Measurements from ENCODE around the gene ATXN7L1. TPM values are rescaled to one million over a fixed set of nuclear protein-coding genes. Genes with fewer than 3 reads are reported as not detected.

ATXN7L1 gene
- total RNA-seq, 2 donors from 2014 or later: 12.6 to 28.1 TPM

- TF ChIP-seq POLR2A (IDR thresholded peaks at IDR 0.05) (no peak), POLR2AphosphoS5 (IDR thresholded peaks at IDR 0.05) (no peak)
- TF ChIP-seq, protein P1, sequence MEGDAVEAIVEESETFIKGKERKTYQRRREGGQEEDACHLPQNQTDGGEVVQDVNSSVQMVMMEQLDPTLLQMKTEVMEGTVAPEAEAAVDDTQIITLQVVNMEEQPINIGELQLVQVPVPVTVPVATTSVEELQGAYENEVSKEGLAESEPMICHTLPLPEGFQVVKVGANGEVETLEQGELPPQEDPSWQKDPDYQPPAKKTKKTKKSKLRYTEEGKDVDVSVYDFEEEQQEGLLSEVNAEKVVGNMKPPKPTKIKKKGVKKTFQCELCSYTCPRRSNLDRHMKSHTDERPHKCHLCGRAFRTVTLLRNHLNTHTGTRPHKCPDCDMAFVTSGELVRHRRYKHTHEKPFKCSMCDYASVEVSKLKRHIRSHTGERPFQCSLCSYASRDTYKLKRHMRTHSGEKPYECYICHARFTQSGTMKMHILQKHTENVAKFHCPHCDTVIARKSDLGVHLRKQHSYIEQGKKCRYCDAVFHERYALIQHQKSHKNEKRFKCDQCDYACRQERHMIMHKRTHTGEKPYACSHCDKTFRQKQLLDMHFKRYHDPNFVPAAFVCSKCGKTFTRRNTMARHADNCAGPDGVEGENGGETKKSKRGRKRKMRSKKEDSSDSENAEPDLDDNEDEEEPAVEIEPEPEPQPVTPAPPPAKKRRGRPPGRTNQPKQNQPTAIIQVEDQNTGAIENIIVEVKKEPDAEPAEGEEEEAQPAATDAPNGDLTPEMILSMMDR (IDR thresholded peaks at IDR 0.05): no peak
- Histone ChIP-seq H3K36me3 (no peaks in the 10 kb centered on the region), H3K27ac (no peak overlapping the region), H3K4me1 (replicated peaks) (peaks cover 3% of the 10 kb centered on the region), H3K27me3 (replicated peaks; ENCODE audit: insufficient read depth) (no peaks in the 10 kb centered on the region), H3K9me3 (no peaks in the 10 kb centered on the region), H3K4me3 (no peak overlapping the region)
- 70% methylated on average over 4 of the region's 4 CpGs for WGBS
- intact Hi-C loops (cut with DNase I): no loop called here
- no peak for DNase-seq (ENCODE audit: low spot score)
These were observed 156.5 kb downstream of the ATXN7L1 start for GRCh38 chr7:105719919-105720318.

DNA sequence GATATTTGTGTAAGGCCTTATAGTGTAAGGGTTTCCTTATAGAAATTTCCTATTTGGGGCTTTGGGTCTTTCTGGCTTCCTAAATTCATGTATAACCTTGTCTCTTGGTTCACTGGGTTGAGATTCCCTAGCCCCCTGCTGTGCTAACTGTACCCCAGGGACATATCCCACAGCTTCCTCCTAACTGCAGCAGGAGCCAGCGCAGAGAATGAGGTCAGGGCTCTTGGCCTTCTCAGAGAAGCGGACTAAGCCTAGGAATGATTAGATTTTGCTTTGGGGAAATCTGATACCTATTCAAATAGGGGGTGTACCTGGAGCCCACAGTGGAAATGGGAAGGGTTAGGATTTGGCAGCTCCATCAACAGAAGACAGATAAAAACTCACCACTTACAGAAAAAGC lies 157.0 kb downstream of the ATXN7L1 start:
- 67% methylated on average over 2 of the region's 2 CpGs for WGBS
- Histone ChIP-seq H3K27ac (no peak overlapping the region), H3K4me3 (no peak overlapping the region), H3K27me3 (replicated peaks; ENCODE audit: insufficient read depth) (no peaks in the 10 kb centered on the region), H3K9me3 (no peaks in the 10 kb centered on the region), H3K36me3 (no peaks in the 10 kb centered on the region), H3K4me1 (replicated peaks) (peaks cover 3% of the 10 kb centered on the region)
- intact Hi-C loops (cut with DNase I): no loop called here
- no peak for DNase-seq (ENCODE audit: low spot score)
- TF ChIP-seq POLR2A (IDR thresholded peaks at IDR 0.05) (no peak), POLR2AphosphoS5 (IDR thresholded peaks at IDR 0.05) (no peak)
- TF ChIP-seq, protein P1 (IDR thresholded peaks at IDR 0.05): no peak

GRCh38 chr7:105718511-105718925 lies 157.9 kb downstream of the ATXN7L1 start:
- no peak overlapping the region for H3K27ac ChIP-seq
- DNase-seq (ENCODE audit: low spot score): no peak
- 63% methylated on average over 4 of the region's 4 CpGs for WGBS
- H3K36me3 ChIP-seq: no peaks in the 10 kb centered on the region
- peaks cover 3% of the 10 kb centered on the region for H3K4me1 ChIP-seq (replicated peaks)
- intact Hi-C loops (cut with DNase I): no loop called here
- no peak for TF ChIP-seq POLR2AphosphoS5 (IDR thresholded peaks at IDR 0.05)
- TF ChIP-seq, protein P1 (IDR thresholded peaks at IDR 0.05): no peak
- no peaks in the 10 kb centered on the region for H3K27me3 ChIP-seq (replicated peaks; ENCODE audit: insufficient read depth)
- H3K9me3 ChIP-seq: no peaks in the 10 kb centered on the region
- H3K4me3 ChIP-seq: no peak overlapping the region

DNA sequence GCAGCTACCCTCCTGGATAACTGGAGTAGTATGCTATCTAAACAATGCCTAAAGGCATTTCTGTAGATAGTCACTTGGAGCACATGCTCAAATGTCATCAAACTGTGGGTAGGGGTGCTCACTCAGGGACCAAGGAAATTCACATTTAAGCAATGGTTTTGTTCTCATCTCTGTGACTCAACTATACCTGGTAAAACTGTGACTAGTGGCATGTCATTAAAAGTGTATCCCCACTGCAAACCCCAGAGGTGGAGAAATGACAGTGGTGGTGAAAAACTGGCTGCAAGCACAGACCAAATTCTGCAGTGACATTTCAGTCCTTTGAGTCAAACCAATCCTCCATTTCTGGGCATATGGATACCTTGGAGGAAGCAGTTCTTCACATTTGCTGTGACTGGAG lies 160.9 kb downstream of the ATXN7L1 start:
- Histone ChIP-seq H3K4me1 (replicated peaks) (peaks cover 3% of the 10 kb centered on the region), H3K27me3 (replicated peaks; ENCODE audit: insufficient read depth) (no peaks in the 10 kb centered on the region), H3K4me3 (no peak overlapping the region), H3K27ac (no peak overlapping the region), H3K36me3 (no peaks in the 10 kb centered on the region), H3K9me3 (no peaks in the 10 kb centered on the region)
- DNase-seq (ENCODE audit: low spot score): no peak
- TF ChIP-seq POLR2A (IDR thresholded peaks at IDR 0.05): no peak
- intact Hi-C loops (cut with DNase I): no loop called here

GRCh38 chr7:105713488-105714465 lies 162.6 kb downstream of the ATXN7L1 start:
- TF ChIP-seq, protein P1 (IDR thresholded peaks at IDR 0.05): no peak
- TF ChIP-seq POLR2AphosphoS5 (IDR thresholded peaks at IDR 0.05): no peak
- TF ChIP-seq POLR2A (IDR thresholded peaks at IDR 0.05): no peak
- WGBS: 68% methylated on average over 6 of the region's 6 CpGs
- intact Hi-C loops (cut with DNase I): no loop called here

More at GRCh38 chr7:105713488-105714465, 162.6 kb downstream of the ATXN7L1 start:
- Histone ChIP-seq H3K9me3 (no peaks in the 10 kb centered on the region), H3K27me3 (replicated peaks; ENCODE audit: insufficient read depth) (no peaks in the 10 kb centered on the region), H3K27ac (no peak overlapping the region), H3K4me1 (replicated peaks) (no peaks in the 10 kb centered on the region), H3K4me3 (no peak overlapping the region), H3K36me3 (no peaks in the 10 kb centered on the region)
- DNase-seq (ENCODE audit: low spot score): no peak

Measured in prostate gland (tissue), 2 donors.